HepG2 (cell line): Measurements from ENCODE around the gene SLC25A19. TPM values are rescaled to one million over a fixed set of nuclear protein-coding genes. Genes with fewer than 3 reads are reported as not detected.

Source experiments
- HIVEP1 ChIP-seq: sonication (generic); formaldehyde crosslinking; IDR thresholded peaks from 2 replicates; pipeline ENCODE4 v1.4.0; 2020; ENCODE audit warnings: mild to moderate bottlenecking, missing genetic modification reagents
- HOXA9 ChIP-seq: sonication (generic); formaldehyde crosslinking; IDR thresholded peaks from 2 replicates; pipeline ENCODE4 v1.8.1; 2022; ENCODE audit warnings: missing genetic modification reagents, mild to moderate bottlenecking, moderate library complexity, borderline replicate concordance
- MAFK ChIP-seq, 2 experiments: IDR thresholded peaks in 1 of 2; conservative IDR thresholded peaks in 1 of 2; 2 replicates each; pipeline ENCODE4 v1.6.1; 2011; ENCODE audit warnings: improper control_type of control experiment in 2 of 2, low read length in 2 of 2
- MLLT10 ChIP-seq: sonication (generic); formaldehyde crosslinking; IDR thresholded peaks from 2 replicates; pipeline ENCODE4 v1.4.0; 2020; ENCODE audit warnings: missing genetic modification reagents
- NCOR1 ChIP-seq: fragments of 200-600 bp; sonication (generic); IDR thresholded peaks from 2 replicates; pipeline ENCODE4 v1.7.0; 2017; ENCODE audit warnings: antibody characterized with exemption, low read length, borderline replicate concordance
- NR2F1 ChIP-seq, 2 experiments: fragments of 450-650 bp in 1 of 2; formaldehyde crosslinking in 1 of 2; IDR thresholded peaks; 2 replicates each; pipeline versions ENCODE4 v1.5.0 to v1.6.1; 2016 to 2020; ENCODE audit warnings: mild to moderate bottlenecking in 1 of 2, missing compliant biosample characterization in 1 of 2, missing genetic modification reagents in 1 of 2, moderate library complexity in 1 of 2
- PRPF4 ChIP-seq: fragments of 200-400 bp; formaldehyde crosslinking; IDR thresholded peaks from 2 replicates; pipeline ENCODE4 v1.6.1; 2016; ENCODE audit warnings: low read length, low read depth; ENCODE audit not compliant: poor library complexity, severe bottlenecking
- THYN1 ChIP-seq: sonication (generic); formaldehyde crosslinking; IDR thresholded peaks from 2 replicates; pipeline ENCODE4 v1.8.1; 2023; ENCODE audit warnings: low read depth, mild to moderate bottlenecking, moderate library complexity, missing genetic modification reagents, borderline replicate concordance
- ZMYM3 ChIP-seq: sonication (generic); formaldehyde crosslinking; IDR thresholded peaks from 2 replicates; pipeline ENCODE4 v1.5.1; 2020; ENCODE audit warnings: mild to moderate bottlenecking, missing genetic modification reagents
- ZNF589 ChIP-seq: sonication (generic); formaldehyde crosslinking; conservative IDR thresholded peaks from 2 replicates; pipeline ENCODE4 v1.8.0; 2022; ENCODE audit warnings: mild to moderate bottlenecking, moderate library complexity, missing genetic modification reagents
- ZSCAN21 ChIP-seq: sonication (generic); formaldehyde crosslinking; IDR thresholded peaks from 2 replicates; pipeline ENCODE4 v1.8.0; 2022; ENCODE audit warnings: mild to moderate bottlenecking, missing genetic modification reagents, moderate library complexity, borderline replicate concordance
- polyA plus RNA-seq, 8 experiments: library from polyadenylated mRNA; depleted of rRNA in 3 of 8; stranded (reverse) in 7 of 8; unstranded in 1 of 8; fragments of >200 nt; fragmentation: Illumina TruSeq in 4 of 8; extraction: Trizol in 4 of 8; gene quantifications; 2 replicates each; pipeline versions ENCODE4 v1.2.1 to v1.2.3, GENCODE V29; 2011 to 2016; ENCODE audit warnings: low read depth in 4 of 8, missing spikeins in 1 of 8, mixed read lengths in 1 of 8; ENCODE audit not compliant: insufficient read depth in 1 of 8
- total RNA-seq, 5 experiments: library from RNA; depleted of rRNA; stranded (reverse); fragments of >200 nt; fragmentation: Illumina TruSeq; extraction: Trizol; gene quantifications; 2 replicates each; pipeline ENCODE4 v1.2.3, GENCODE V29; 2016; ENCODE audit warnings: low read depth in 1 of 5
- TF ChIP-seq, protein P1 (sequence below): sonication (generic); formaldehyde crosslinking; IDR thresholded peaks from 2 replicates; pipeline ENCODE4 v1.4.0; 2020; ENCODE audit warnings: missing genetic modification reagents
- TF ChIP-seq, protein P2 (sequence below): sonication (generic); formaldehyde crosslinking; IDR thresholded peaks from 2 replicates; pipeline ENCODE4 v1.4.0; 2020; ENCODE audit warnings: missing genetic modification reagents
- TF ChIP-seq, protein P3 (sequence below): sonication (generic); formaldehyde crosslinking; IDR thresholded peaks from 2 replicates; pipeline ENCODE4 v1.8.1; 2022; ENCODE audit warnings: mild to moderate bottlenecking, missing genetic modification reagents
- TF ChIP-seq, protein P4 (sequence below): sonication (generic); formaldehyde crosslinking; conservative IDR thresholded peaks from 2 replicates; pipeline ENCODE4 v1.4.0; 2020; ENCODE audit warnings: missing genetic modification reagents
- TF ChIP-seq, protein P5 (sequence below): sonication (generic); formaldehyde crosslinking; IDR thresholded peaks from 2 replicates; pipeline ENCODE4 v1.8.1; 2023; ENCODE audit warnings: mild to moderate bottlenecking, missing genetic modification reagents, borderline replicate concordance
- TF ChIP-seq, protein P6 (sequence below): sonication (generic); formaldehyde crosslinking; IDR thresholded peaks from 2 replicates; pipeline ENCODE4 v1.4.0; 2020; ENCODE audit warnings: low read depth, mild to moderate bottlenecking, missing genetic modification reagents

The SLC25A19 gene
- total and polyA plus RNA-seq, 2 of the 13 experiments (the other 11 are each of a cell fraction or from before 2014, with no cell fraction given), result 24.4 to 41.4 TPM

DNA sequence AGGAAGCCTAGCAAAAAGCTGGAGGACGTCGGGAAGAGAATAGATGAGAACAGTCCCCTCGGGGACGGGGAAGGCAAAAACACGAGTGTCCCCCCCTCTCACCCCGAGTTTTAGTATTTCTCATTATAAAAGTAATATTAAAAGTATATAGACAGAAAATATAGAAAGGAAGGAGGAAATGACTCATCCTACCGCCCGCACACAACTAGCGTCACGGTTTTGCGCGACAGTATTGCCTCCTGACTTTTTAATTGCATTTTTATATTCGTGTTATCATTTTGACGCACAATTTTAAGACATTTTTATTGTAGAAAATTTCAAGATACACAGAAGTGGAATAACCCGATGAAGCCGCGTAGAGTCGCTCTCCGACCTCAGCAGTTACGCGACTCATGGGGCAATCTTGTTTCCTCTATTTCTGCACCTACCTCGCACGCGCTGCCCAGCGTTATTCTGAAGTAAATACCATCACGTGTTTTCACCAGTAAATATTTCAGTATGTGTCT is 652 bp upstream of the SLC25A19 start (continued):
- TF ChIP-seq, protein P1, sequence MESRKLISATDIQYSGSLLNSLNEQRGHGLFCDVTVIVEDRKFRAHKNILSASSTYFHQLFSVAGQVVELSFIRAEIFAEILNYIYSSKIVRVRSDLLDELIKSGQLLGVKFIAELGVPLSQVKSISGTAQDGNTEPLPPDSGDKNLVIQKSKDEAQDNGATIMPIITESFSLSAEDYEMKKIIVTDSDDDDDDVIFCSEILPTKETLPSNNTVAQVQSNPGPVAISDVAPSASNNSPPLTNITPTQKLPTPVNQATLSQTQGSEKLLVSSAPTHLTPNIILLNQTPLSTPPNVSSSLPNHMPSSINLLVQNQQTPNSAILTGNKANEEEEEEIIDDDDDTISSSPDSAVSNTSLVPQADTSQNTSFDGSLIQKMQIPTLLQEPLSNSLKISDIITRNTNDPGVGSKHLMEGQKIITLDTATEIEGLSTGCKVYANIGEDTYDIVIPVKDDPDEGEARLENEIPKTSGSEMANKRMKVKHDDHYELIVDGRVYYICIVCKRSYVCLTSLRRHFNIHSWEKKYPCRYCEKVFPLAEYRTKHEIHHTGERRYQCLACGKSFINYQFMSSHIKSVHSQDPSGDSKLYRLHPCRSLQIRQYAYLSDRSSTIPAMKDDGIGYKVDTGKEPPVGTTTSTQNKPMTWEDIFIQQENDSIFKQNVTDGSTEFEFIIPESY (CRISPR knock-in tag), result peak; percentile 90
- TF ChIP-seq, protein P2, sequence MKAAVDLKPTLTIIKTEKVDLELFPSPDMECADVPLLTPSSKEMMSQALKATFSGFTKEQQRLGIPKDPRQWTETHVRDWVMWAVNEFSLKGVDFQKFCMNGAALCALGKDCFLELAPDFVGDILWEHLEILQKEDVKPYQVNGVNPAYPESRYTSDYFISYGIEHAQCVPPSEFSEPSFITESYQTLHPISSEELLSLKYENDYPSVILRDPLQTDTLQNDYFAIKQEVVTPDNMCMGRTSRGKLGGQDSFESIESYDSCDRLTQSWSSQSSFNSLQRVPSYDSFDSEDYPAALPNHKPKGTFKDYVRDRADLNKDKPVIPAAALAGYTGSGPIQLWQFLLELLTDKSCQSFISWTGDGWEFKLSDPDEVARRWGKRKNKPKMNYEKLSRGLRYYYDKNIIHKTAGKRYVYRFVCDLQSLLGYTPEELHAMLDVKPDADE, result no peak
- TF ChIP-seq MAFK (conservative IDR thresholded peaks at IDR 0.05 in 1 of 2, IDR thresholded peaks at IDR 0.05 in 1 of 2; ENCODE audit: low read length in 2 of 2) (no peak), ZNF589 (0 out of 2 replicates have a peak, but pooled peaks have one; percentile 43), MLLT10 (CRISPR knock-in tag) (no peak), ZSCAN21 (CRISPR knock-in tag) (no peak), NCOR1 (0 out of 2 replicates have a peak, but pooled peaks have one; percentile 8), THYN1 (CRISPR knock-in tag) (no peak), ZMYM3 (CRISPR knock-in tag) (0 out of 2 replicates have a peak, but pooled peaks have one; percentile 4), NR2F1 (CRISPR knock-in tag; IDR thresholded peaks at IDR 0.05) (0 out of 4 replicates have a peak, but pooled peaks of 1 of the 2 experiments have one; percentile 7), PRPF4 (peak; percentile 91), HOXA9 (CRISPR knock-in tag) (no peak), HIVEP1 (CRISPR knock-in tag) (no peak)
- TF ChIP-seq, protein P3, sequence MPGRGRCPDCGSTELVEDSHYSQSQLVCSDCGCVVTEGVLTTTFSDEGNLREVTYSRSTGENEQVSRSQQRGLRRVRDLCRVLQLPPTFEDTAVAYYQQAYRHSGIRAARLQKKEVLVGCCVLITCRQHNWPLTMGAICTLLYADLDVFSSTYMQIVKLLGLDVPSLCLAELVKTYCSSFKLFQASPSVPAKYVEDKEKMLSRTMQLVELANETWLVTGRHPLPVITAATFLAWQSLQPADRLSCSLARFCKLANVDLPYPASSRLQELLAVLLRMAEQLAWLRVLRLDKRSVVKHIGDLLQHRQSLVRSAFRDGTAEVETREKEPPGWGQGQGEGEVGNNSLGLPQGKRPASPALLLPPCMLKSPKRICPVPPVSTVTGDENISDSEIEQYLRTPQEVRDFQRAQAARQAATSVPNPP (CRISPR knock-in tag), result 0 out of 2 replicates have a peak, but pooled peaks have one; percentile 1
- TF ChIP-seq, protein P4, sequence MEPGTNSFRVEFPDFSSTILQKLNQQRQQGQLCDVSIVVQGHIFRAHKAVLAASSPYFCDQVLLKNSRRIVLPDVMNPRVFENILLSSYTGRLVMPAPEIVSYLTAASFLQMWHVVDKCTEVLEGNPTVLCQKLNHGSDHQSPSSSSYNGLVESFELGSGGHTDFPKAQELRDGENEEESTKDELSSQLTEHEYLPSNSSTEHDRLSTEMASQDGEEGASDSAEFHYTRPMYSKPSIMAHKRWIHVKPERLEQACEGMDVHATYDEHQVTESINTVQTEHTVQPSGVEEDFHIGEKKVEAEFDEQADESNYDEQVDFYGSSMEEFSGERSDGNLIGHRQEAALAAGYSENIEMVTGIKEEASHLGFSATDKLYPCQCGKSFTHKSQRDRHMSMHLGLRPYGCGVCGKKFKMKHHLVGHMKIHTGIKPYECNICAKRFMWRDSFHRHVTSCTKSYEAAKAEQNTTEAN, result no peak
- TF ChIP-seq, protein P5, sequence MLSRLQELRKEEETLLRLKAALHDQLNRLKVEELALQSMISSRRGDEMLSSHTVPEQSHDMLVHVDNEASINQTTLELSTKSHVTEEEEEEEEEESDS (CRISPR knock-in tag), result no peak
- TF ChIP-seq, protein P6, sequence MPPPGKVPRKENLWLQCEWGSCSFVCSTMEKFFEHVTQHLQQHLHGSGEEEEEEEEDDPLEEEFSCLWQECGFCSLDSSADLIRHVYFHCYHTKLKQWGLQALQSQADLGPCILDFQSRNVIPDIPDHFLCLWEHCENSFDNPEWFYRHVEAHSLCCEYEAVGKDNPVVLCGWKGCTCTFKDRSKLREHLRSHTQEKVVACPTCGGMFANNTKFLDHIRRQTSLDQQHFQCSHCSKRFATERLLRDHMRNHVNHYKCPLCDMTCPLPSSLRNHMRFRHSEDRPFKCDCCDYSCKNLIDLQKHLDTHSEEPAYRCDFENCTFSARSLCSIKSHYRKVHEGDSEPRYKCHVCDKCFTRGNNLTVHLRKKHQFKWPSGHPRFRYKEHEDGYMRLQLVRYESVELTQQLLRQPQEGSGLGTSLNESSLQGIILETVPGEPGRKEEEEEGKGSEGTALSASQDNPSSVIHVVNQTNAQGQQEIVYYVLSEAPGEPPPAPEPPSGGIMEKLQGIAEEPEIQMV (CRISPR knock-in tag), result 0 out of 2 replicates have a peak, but pooled peaks have one; percentile 7
